ENCODE measurements around the gene NHERF2.

Gene NHERF2

DNA sequence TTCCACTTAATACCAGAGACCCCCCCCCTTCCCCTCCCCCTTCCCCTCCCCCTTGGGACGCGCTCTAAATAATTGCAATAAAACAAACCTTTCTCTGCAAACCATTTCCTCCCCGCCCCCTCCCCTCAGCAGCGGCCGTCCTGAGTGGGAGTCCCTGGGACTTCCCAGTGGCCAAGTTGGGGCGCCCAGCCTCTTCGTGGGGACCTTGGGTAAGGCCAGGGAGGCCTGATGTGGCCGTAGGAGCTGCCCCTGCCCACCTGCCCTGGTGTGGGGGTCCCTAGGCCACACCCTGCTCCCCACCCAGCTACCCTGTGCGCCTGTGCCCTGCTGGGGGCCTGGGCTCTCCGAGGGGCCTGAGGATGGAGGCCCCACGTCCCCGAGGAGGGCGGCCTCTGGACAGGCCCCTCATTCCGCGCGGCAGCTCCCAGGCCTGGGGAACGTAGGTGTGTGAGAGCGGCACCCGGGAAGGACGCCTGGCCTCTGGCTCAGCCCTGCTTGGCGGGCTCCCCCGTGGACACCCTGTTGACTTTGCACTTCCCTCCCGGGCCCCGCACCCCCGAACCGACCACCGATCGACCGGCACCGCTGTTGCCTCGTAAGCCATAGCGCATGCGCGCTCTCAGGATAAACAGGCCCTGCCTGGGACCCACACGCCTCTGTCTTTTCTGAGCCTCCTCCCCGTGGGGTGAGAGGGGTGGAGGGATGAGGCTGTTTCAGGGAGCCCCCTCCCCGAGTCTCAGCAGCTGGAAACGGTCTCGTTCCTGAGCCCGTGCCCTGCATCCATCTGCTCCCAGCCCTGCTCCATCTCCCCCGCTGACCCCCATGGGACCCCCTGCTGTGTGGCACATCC lies 11.9 kb downstream of the NHERF2 start:
- ATAC-seq (replicated peaks; ENCODE audit: extremely low read depth, poor library complexity, severe bottlenecking) (no peak), DNase-seq (ENCODE audit: low spot score in 2 of 2) (no peak)
- H3K9me3 Mint-ChIP-seq, result no peaks in the 10 kb centered on the region
- no peaks in the 10 kb centered on the region for H3K27me3 Mint-ChIP-seq
- H3K4me3 Mint-ChIP-seq, result no peak overlapping the region
- H3K36me3 Mint-ChIP-seq (ENCODE audit: insufficient read depth), result no peaks in the 10 kb centered on the region
- no peak overlapping the region for H3K27ac Mint-ChIP-seq (ENCODE audit: low read depth)
- H3K4me1 Mint-ChIP-seq, result no peaks in the 10 kb centered on the region

DNA sequence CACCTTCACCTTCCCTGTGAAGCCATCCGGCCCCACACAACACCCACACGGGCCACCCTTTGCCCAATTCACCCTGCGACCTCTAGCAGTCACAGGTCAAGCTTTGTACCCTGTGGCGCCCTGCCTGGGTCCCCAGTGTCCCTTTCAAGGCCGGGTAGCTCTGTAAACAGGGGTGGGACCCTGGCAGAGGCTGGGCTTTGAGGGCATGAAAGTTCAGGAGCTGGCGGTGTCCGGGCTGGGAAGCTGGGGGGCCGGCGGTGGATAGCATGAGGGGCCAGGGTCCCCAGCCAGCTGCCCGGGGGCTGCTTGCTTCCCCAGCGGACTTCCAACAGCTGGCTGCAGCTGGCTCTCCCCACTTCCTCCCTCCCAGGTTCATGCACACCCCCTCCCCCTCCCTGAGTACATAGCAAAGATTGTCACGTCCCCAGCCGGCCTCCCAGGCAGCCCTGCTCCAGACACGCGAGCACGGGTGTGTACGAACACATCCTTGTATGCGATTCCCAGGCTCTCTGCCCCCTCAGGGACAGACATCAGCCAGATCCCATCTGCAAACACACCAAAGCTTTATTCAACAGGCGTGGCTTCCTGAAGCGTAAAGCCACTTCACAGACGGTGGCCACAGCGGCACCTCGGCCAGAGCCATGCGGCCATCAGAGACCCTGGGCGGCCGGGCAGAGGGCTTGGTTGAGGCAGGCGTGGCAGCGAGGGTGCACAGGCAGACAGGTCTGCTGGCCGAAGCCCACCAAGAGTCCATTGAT lies 12.8 kb downstream of the NHERF2 start:
- Mint-ChIP-seq H3K4me1 (no peaks in the 10 kb centered on the region), H3K36me3 (ENCODE audit: insufficient read depth) (no peaks in the 10 kb centered on the region), H3K4me3 (no peak overlapping the region), H3K27ac (ENCODE audit: low read depth) (no peak overlapping the region), H3K9me3 (no peaks in the 10 kb centered on the region), H3K27me3 (no peaks in the 10 kb centered on the region)
- DNase-seq (ENCODE audit: low spot score in 2 of 2) (no peak), ATAC-seq (replicated peaks; ENCODE audit: extremely low read depth, poor library complexity, severe bottlenecking) (no peak)

DNA sequence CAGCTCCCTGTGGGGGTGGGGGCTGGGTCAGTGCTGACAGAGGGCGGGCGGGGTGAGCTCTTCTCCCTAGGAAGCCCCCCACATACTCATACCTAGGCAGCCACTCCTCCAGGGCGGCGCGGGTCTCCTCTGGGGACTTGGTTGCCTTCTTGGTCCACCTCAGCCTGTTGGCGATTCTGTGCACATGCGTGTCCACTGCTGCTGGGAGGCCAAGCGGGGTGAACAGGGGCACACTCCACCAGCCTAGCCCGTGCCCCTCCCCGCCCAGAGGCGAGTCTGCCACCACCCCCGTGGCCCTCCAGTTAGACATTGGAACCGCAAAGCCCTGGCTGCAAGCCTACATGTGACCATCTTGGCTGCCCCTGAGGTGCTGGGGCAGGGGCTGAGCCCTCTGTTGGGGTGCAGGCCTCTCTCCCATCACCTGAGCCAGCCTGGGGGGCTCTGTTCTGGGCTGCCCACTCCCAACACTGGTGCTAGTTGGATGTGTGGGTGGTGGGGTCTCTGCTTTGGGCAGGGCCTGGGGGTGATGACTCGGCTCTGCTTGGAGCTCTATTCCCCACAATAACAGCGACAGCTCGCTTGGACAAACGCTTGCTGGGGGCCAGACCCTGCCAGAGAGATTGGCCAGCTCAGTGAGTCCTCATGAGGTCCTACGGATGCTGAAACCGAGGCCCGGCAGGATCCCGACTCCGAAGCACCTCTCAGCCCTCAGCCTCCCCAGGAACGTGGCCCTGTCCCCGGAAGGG lies 13.5 kb downstream of the NHERF2 start:
- H3K4me1 Mint-ChIP-seq, result no peaks in the 10 kb centered on the region
- H3K36me3 Mint-ChIP-seq (ENCODE audit: insufficient read depth), result no peaks in the 10 kb centered on the region
- no peak overlapping the region for H3K27ac Mint-ChIP-seq (ENCODE audit: low read depth)
- no peak overlapping the region for H3K4me3 Mint-ChIP-seq
- no peaks in the 10 kb centered on the region for H3K9me3 Mint-ChIP-seq
- DNase-seq (ENCODE audit: low spot score in 2 of 2) (no peak), ATAC-seq (replicated peaks; ENCODE audit: extremely low read depth, poor library complexity, severe bottlenecking) (no peak)
- no peaks in the 10 kb centered on the region for H3K27me3 Mint-ChIP-seq

DNA sequence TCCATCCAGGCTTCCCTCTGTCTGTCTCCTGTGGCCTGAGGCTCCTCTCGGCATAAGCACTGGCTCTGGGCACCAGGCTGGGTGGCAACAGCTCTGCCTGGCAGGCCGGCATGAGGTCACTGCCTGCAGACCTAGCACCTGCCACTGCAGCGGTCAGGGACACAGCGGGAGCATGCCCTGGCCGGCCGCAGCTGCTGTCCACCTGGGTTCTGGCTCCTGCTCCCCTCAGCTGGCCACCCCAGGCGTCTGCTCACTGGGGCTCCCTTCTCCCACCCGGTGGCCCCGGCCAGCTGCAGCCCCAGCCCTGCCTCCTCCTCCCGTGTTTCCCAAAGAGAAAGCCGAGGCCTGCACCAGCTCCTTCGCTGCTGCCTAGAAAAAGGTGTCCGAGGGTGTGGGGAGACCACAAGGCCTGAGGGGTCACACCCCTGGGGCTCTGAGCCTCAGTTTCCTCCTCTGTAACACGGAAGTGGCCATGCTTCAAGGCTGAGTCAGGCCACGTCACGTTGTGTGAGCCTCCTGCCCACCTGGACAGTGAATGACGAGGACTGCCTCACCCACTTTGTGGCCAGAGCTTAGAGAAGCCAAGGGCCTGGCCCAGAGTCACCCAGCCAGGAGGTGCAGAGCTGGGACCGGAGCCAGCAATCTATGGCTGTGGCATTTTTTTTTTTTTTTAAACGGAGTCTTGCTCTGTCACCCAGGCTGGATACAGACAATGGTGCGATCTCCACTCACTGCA lies 14.3 kb downstream of the NHERF2 start:
- Mint-ChIP-seq H3K4me1 (no peaks in the 10 kb centered on the region), H3K27ac (ENCODE audit: low read depth) (no peak overlapping the region), H3K27me3 (no peaks in the 10 kb centered on the region), H3K36me3 (ENCODE audit: insufficient read depth) (no peaks in the 10 kb centered on the region), H3K4me3 (no peak overlapping the region), H3K9me3 (no peaks in the 10 kb centered on the region)
- no peak for DNase-seq (ENCODE audit: low spot score in 2 of 2)
- no peak for ATAC-seq (replicated peaks; ENCODE audit: extremely low read depth, poor library complexity, severe bottlenecking)

DNA sequence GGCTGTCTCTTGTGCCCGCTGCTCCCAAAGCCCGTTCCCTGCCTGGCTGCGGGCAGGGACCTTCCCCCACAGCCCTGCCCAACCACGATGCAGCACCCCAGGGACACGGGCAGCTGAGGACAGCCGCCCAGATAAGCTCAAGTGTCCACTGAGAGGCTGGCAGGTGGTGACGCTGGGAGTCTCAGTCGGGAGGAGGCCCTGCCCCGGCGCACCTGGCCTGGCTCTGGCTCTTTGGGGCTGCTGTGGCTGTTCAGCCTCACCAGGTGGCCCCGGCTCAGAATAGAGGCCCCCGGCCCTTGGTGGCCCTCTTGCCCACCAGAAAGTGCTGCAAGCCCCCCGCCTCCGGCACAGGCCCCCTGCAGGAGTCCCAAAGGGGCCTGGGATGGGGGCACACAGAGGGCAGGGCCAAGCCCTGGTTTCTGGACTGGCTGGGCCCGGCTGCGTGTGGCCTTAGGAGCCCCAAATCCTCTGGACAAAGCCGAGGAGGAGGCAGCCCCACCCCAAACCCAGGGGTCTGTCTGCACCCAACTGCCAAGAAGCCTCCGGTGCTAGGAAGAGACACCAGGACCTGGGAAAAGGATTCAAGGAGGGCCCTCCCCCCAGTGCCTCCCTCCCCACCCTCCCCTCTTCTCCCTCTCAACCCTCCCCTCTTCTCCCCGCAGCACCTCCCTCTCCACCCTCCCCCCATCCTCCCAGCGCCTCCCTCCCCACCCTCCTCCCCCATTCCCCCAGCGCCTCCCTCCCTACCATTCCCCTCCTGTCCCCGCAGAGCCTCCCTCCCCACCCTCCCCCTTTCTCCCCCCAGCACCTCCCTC lies 15.7 kb downstream of the NHERF2 start:
- H3K36me3 Mint-ChIP-seq (ENCODE audit: insufficient read depth), result no peaks in the 10 kb centered on the region
- peaks cover 13% of the 10 kb centered on the region for H3K4me1 Mint-ChIP-seq
- no peak overlapping the region for H3K4me3 Mint-ChIP-seq

DNA sequence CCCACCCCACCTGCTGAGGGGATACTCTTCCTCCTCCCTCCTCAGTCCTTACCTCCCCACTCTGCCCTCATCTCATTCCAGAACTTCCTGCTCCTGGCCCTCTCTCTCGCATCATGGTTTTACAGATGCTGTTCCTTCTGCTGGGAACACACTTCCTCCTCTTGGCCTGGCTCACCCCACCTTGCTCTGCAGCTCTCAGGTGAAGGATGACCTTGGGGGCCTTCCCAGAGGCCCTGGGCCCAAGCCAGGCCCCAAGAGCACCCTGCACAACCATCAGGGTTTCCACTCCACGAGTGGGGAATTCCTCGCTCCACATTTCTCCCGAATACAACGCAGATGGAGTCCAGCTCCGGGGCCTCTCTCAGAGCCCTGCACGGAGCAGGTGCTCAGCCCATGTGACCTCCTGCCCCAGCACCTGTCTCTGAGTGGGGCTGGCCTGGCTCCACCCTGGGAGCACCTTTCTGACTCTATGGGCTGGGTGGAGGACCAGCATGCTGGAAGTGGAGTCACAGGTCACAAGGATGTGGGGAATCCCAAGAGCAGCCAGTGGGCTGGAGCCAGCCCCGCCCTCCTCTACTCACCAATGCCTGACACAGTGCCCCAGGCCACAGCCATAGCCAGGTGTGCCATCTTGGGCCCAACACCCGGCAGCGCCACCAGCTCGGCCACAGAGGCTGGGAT lies 16.4 kb downstream of the NHERF2 start:
- Mint-ChIP-seq H3K9me3 (no peaks in the 10 kb centered on the region), H3K4me3 (no peak overlapping the region), H3K27me3 (no peaks in the 10 kb centered on the region), H3K36me3 (ENCODE audit: insufficient read depth) (peaks cover 3% of the 10 kb centered on the region), H3K27ac (ENCODE audit: low read depth) (no peak overlapping the region), H3K4me1 (peaks cover 15% of the 10 kb centered on the region)
- ATAC-seq (replicated peaks; ENCODE audit: extremely low read depth, poor library complexity, severe bottlenecking) (no peak), DNase-seq (ENCODE audit: low spot score in 2 of 2) (no peak)

More for the DNA sequence above, 15.7 kb downstream of the NHERF2 start:
- Mint-ChIP-seq H3K9me3 (no peaks in the 10 kb centered on the region), H3K27me3 (no peaks in the 10 kb centered on the region), H3K27ac (ENCODE audit: low read depth) (no peak overlapping the region)
- no peak for DNase-seq (ENCODE audit: low spot score in 2 of 2)
- ATAC-seq (replicated peaks; ENCODE audit: extremely low read depth, poor library complexity, severe bottlenecking), result no peak

DNA sequence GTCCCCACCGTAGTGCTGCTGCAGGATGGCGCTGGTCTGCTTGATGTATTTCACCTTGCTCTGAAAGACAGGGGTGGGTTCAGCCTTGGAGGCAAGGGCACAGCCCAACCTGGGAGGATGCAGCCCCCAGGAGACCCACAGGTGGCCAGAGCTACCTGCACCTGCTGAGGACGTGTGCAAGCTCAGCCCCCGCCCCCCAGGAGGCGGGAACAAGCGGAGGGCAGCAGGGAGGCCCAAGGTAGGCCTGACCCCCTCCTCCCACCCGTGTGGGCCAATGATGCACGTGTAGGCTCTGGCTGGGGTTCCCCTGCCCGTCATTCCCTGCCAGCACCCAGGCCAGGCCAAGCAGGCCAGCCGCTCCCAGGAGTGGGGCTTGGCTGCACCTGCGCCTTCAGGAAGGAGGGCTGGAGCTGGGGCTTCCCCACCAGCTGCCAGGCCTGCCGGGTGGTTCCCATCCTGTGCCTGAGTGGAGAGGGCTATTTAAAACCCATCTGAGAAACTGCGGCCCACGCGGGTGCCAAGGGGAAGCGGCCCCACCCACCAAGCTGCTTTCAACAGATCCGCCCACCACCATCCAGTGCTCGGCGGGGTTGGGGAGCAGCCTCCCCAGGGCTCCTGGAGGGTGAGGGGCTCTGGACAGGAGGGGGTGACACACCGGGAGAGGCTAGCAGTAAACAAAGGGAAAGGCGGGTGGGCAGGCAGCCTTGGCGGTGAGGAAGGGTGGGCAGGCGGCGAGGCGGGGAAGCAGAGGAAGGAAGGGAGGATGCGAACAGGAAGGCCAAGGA lies 17.2 kb downstream of the NHERF2 start:
- no peak overlapping the region for H3K27ac Mint-ChIP-seq (ENCODE audit: low read depth)
- no peak for DNase-seq (ENCODE audit: low spot score in 2 of 2)
- H3K4me3 Mint-ChIP-seq, result no peak overlapping the region
- no peaks in the 10 kb centered on the region for H3K27me3 Mint-ChIP-seq
- ATAC-seq (replicated peaks; ENCODE audit: extremely low read depth, poor library complexity, severe bottlenecking), result no peak
- H3K4me1 Mint-ChIP-seq, result peaks cover 22% of the 10 kb centered on the region
- peaks cover 3% of the 10 kb centered on the region for H3K36me3 Mint-ChIP-seq (ENCODE audit: insufficient read depth)
- H3K9me3 Mint-ChIP-seq, result no peaks in the 10 kb centered on the region

DNA sequence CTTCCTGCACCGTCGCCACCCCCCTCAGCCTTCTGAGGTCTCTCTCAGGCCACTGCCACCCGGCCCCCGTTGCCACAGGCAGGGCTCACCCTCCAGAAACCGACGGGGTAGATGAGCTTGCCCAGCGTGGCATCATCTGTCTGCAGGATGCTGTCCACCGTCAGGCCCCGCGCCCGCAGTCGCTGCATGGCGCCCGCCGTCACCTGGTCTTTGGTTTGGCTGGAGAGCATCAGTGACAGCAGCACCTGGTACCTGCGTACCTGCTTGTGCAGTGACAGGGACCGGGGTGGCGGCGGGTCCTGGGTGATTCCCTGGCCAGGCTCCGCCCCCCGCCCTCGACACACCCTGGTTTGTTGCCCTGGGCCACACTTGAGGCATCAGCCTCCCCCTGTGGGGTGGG lies 17.8 kb downstream of the NHERF2 start:
- Mint-ChIP-seq H3K27me3 (no peaks in the 10 kb centered on the region), H3K4me3 (no peak overlapping the region), H3K4me1 (peaks cover 22% of the 10 kb centered on the region), H3K27ac (ENCODE audit: low read depth) (no peak overlapping the region), H3K9me3 (no peaks in the 10 kb centered on the region), H3K36me3 (ENCODE audit: insufficient read depth) (peaks cover 5% of the 10 kb centered on the region)
- ATAC-seq (replicated peaks; ENCODE audit: extremely low read depth, poor library complexity, severe bottlenecking) (no peak), DNase-seq (ENCODE audit: low spot score in 2 of 2) (no peak)

DNA sequence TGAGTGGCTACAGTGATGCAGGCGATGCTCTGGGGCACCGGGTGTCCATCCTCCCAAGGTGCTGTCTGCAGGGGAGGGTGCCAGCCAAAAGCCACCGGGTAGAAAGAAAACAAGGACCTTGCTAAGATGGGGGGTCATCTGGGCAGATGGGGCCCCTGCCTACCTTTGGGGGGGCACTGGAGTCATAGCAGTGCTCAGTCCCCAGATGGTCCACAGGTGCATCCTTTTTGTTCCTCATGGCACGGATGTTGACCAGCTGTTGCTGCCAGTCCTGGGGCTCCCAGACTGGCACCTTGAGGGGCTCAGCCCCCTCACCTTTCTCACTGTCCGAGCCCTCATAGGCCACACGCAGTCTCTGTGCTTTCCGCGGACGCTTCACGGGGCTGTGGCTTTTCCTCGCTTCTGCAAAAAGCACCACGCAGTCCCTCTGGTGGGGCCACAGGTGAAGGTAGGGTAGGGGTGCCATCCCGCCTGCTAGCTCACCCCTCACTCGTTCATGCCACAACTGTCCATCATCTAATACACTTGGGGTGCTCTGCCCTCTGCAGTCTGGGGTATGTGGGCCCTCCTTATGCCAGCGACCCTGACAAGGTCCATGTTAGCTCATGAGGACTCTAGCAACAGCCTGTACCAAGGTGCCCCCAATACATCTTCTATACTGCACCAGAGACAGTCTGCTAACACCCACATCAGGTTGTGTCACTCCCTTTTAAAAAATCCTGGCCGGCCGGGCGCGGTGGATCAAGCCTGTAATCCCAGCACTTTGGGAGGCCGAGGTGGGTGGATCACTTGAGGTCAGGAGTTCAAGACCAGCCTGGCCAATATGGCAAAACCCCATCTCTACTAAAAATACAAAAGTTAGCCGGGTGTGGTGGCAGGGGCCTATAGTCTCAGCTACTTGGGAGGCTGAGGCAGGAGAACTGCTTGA lies 19.5 kb downstream of the NHERF2 start:
- Mint-ChIP-seq H3K4me1 (peaks cover 22% of the 10 kb centered on the region), H3K36me3 (ENCODE audit: insufficient read depth) (peaks cover 9% of the 10 kb centered on the region), H3K4me3 (peak overlapping the region; percentile 88), H3K9me3 (no peaks in the 10 kb centered on the region), H3K27me3 (no peaks in the 10 kb centered on the region), H3K27ac (ENCODE audit: low read depth) (no peak overlapping the region)
- DNase-seq (ENCODE audit: low spot score in 2 of 2), result no peak
- no peak for ATAC-seq (replicated peaks; ENCODE audit: extremely low read depth, poor library complexity, severe bottlenecking)

DNA sequence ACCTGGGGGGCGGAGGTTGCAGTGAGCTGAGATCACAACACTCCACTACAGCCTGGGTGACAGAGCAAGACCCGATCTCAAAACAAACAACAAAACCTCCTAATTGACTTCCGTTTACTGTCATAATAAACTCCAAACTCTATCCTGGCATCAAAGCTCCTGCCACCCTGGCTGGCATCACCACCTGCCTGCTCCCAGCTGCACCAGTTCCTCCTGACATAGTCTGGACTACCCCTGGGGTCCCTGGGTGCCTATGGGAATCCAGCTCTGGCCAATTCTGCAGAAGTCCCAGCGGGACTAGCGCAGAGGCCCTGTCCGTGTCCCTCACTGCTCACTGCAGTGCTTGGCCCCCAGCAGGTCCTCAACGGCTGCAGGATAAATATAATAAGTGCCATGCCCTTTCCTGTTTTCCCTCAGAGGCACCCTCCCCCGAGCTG lies 20.2 kb downstream of the NHERF2 start:
- Mint-ChIP-seq H3K4me3 (peak overlapping the region; percentile 88), H3K9me3 (no peaks in the 10 kb centered on the region), H3K4me1 (peaks cover 22% of the 10 kb centered on the region), H3K27me3 (no peaks in the 10 kb centered on the region), H3K27ac (ENCODE audit: low read depth) (no peak overlapping the region), H3K36me3 (ENCODE audit: insufficient read depth) (peaks cover 14% of the 10 kb centered on the region)
- DNase-seq (ENCODE audit: low spot score in 2 of 2) (no peak), ATAC-seq (replicated peaks; ENCODE audit: extremely low read depth, poor library complexity, severe bottlenecking) (no peak)

Measured in central memory CD8-positive, alpha-beta T cell (primary cell).